ENCODE data around the gene CPXM2.

The CPXM2 gene

DNA sequence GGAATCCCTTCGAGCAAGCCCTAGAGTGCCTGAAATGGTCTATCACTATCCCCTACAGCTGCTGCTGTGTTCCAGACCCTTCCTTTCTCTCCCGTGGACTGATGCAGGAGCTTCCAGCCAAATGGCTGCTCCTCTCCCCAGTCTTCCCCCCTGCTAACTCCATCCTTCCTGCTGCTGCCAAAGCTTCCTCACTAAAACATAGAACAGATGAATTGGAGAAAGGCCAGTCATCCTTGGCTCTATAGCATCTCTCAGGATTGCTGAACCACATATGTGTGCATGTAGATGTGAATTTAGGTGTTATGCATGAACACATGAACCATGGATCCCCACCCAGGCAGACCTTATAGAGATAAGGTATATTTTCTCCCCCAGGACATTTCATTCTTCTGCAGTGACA is 164.8 kb downstream of the CPXM2 start:
- H3K4me3 ChIP-seq (ENCODE audit: low read length), result no peak overlapping the region
- no peak for DNase-seq (ENCODE audit: low read depth, low spot score)

DNA sequence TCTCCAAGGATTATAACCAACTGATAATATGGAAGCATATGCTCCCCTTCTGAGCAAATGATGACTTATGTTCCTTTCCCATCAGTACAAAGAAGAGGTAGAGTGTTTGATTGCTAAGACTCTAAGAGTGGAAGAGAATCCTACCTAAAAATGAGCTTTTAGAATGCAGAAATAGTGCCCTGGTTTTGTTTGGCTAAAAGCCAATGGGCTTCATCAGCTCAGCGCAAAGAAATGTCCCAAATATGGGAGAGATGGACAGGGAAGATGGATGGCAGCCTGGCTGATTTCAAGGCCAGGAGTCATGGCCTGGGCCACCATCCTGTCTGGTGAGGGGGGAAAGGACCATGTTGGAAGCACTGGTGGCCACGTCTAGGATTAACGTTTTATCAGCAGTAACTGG is 165.2 kb downstream of the CPXM2 start:
- DNase-seq (ENCODE audit: low read depth, low spot score), result no peak

DNA sequence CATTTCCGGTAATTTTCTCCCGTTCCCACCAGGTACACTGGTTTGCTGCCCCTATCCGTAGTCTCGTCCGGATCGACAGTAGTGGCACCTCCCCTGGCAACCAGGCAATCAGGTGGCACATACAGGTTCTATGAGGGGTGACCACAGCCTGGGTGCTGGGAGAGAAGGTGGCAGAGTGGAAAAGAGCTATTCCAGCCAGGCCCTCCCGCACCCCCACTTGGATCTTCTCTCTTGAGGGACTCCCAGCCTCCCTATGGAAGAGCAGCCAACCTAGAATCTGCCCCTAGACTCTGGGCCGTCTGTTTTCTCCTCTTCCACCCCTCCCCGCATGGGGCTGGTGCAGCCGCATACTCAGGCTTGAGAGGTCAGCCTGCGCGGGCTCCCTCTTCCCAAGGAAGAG is 166.9 kb downstream of the CPXM2 start:
- H3K4me3 ChIP-seq (ENCODE audit: low read length), result no peak overlapping the region
- no peak for DNase-seq (ENCODE audit: low read depth, low spot score)

More for the DNA sequence above, 165.2 kb downstream of the CPXM2 start:
- H3K4me3 ChIP-seq (ENCODE audit: low read length), result no peak overlapping the region

DNA sequence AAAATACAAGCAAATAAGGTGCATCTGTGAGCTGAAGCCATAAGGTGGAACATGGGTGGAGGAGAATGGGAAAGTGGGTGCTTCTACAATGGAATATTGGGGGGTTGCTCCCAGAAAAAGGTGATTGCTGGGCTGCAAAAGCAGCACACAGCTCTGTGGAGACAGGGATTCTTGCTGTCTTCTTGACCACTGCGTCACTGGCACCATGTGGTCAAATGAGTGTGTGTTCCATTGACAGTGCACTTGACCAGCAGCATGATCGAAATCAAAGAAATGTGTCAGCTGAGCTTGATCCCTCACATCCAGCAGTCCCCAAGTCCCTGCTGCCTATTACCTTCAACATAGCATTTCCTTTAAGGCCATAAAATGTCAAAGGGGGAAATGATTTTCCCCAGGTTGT is 169.3 kb downstream of the CPXM2 start:
- H3K4me3 ChIP-seq (ENCODE audit: low read length), result no peak overlapping the region
- no peak for DNase-seq (ENCODE audit: low read depth, low spot score)

DNA sequence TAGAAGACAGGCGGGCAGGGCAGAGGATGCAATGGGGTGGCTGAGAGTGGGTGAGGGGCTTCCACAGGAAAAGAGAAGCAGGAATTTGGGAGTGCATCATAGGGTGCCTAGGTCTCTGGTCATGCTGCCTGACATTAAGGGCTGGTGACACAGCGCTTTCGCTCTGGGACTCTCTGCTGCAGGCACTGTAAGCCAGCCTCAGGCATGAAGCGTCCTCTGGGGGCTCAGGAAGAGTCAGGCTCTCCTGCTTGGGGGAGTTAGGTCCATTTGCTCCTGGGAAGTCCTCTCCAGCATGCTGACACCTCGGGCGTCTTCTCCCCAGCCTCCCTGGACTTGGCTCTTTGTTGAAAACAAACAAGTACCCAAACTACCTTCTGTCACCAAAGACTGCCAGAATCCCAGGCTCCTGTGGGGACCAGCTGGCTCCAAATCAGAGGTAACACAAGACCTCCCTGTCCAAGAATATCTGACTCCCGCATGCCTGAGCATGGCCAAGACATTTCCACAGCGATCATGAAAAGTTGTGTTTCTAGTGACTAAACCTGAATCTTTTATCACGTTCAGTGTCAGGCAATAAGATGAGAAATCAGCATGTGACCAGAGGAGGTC is 170.1 kb downstream of the CPXM2 start:
- H3K4me3 ChIP-seq (ENCODE audit: low read length), result no peak overlapping the region
- DNase-seq (ENCODE audit: low read depth, low spot score), result no peak

DNA sequence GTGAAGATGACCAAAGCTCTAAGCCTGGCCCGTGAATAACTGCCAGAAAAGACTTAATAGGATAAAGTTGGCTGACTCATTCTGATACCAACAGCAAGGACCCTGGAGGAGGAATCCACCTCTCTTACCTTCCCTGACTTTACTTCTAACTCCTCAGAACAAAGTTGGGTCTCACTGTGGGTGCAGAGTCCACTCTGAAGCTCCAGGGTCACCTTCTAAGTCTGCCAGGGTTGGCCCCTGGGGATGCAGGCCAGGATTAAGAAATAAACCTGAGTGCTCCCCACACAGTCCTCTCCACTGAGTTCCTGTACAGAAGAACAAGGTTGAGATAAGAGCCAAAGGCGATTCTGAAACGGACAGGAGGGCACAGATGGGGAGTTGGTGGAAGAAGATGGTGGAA is 171.1 kb downstream of the CPXM2 start:
- no peak overlapping the region for H3K4me3 ChIP-seq (ENCODE audit: low read length)
- no peak for DNase-seq (ENCODE audit: low read depth, low spot score)

DNA sequence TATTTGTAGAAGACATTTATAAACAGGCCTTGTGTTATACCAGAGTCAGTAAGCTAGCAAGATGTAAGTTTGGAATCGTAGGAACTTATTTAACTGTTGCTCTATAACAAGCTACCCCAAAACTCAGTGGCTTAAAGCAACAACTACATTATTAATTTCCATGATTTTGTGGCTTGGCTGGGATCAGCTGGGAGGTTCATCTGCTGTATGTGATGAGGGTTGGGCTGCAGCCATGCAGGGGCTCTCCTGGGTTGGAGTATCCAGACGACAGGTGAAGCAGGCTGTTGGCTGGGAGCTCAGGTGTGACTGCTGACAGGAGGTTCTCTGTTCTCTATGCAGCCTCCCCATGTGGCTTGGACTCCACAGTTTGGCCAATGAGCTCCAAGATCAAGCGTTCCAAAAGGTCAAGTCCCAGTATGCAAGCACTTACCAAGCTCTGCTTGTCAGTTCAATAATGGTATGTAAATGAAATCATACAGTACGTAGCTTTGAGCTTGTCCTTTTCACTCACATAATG is 173.0 kb downstream of the CPXM2 start:
- DNase-seq (ENCODE audit: low read depth, low spot score), result no peak
- no peak overlapping the region for H3K4me3 ChIP-seq (ENCODE audit: low read length)

DNA sequence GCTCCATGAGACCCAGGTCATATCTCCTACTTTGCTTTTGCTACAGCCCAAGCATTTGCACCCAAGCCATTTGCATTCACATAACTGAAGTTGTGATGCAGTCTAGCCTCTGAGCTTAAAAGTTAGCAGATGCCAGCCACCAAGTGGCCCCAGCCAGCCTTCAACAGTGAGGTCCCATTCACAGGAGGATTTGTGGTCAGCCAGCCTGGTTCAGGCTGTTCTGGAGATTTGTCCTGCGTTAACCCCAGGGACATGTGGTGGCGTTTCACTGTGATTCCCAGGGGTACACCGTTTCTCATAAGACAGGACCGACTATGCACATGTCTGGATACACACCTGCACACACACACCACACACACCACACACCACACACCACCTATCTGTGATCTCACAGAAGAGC is 174.3 kb downstream of the CPXM2 start:
- H3K4me3 ChIP-seq (ENCODE audit: low read length), result no peak overlapping the region
- DNase-seq (ENCODE audit: low read depth, low spot score), result no peak

DNA sequence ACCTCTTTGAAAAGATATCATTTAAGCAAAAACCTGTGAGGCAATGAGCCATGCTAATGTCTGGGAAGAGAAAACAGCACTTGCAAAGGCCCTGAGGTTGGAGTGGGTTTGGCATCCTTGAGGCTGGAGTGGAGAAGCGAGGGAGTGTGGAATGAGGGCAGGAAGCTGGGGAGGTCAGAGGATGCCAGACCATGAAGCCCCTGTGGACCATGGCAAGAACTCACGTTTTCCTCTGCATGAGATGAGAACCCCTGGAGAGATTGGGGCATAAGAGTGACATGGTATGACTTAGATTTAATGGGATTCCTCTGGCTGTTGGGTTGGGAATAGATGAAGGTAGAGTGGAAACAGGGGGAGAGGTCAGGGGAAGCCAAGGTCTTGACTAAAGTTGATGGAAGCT is 176.1 kb downstream of the CPXM2 start:
- no peak for DNase-seq (ENCODE audit: low read depth, low spot score)
- no peak overlapping the region for H3K4me3 ChIP-seq (ENCODE audit: low read length)

DNA sequence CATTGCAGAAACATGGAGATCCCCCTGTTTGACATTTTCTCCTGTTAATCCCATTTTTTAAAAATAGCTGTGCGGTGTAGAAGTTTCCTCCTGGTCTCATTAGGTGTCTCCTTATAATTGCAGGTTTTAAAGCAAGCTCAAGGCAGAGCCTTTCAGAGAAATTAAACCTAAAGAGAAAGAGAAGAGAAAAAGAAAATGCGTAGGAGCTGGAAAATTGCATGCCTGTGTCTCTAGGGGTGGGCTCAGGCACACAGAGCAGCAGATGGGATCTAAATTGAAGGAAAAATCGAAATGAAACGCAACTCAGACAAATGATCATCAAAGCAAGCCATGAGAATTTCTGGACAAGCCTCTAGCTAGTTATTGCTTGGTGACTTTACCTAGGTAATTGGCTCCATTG is 185.4 kb downstream of the CPXM2 start:
- no peak overlapping the region for H3K4me3 ChIP-seq (ENCODE audit: low read length)
- DNase-seq (ENCODE audit: low read depth, low spot score), result no peak

DNA sequence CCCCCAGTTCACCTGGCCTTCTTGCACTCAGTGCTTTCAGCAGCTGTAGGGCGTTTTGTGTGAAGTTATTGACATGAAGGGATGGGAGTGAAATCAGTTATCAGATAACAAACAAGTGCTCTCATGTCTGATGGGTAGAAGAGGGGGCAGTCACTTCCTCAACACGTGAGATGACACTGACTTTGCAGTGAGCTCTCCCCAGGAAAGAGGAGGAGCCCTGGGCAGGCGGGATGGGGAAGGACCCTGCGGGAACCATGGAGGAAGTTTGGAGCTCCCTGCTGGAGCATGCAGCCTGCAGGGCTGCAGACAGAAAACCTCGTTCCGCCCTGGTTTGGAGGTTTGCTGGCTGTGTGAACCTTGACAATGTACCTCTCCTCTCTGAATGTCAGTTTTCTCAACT is 186.8 kb downstream of the CPXM2 start:
- H3K4me3 ChIP-seq (ENCODE audit: low read length), result no peak overlapping the region
- DNase-seq (ENCODE audit: low read depth, low spot score), result no peak

DNA sequence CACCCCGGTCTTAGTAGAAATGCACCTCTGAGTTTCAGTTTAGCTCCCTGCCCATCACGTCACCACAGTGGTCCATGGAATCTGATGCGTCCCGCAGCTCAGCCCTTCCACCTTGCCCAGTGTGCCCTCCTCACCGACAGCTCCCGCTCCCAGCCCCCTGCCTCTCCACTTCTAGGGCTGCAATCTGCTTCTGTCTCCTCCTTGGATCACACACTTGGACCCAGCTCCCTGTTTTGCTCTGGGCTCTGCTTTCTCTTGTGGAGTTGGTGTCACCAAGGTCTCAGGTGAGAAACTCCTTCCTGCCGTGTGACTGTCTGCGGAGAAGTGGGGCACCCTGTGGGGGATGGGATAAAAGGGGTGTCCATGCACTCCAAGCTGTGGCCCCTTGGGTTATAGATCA is 187.5 kb downstream of the CPXM2 start:
- no peak for DNase-seq (ENCODE audit: low read depth, low spot score)
- no peak overlapping the region for H3K4me3 ChIP-seq (ENCODE audit: low read length)

DNA sequence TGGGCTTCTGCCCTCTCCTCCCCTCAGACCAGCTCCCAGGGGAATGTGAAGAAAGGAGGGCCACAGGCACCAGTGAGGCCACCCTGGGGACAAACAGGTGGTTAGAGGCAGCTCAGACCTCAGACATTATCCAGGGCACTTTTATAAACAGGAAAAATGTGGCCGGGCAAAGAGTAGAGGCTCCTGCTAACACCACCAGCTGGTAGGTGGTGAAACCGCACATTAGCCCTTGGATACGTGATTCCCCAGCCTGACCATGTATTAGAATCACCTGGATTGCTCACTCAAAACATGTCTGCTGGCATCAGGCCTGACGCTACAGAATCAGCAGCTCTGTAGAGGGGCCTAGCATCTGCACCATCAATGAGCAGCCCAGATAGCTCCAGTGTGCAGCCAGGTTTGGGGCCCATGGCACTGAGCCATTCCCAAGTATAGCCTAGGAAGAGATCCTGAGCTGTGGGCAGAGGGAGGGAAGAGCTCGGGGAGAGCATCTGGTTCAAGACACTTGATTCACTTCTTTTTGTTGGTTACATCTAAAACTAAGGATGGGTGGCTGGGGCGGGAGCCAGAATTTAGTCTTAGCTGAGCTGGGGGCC is 188.3 kb downstream of the CPXM2 start:
- no peak for DNase-seq (ENCODE audit: low read depth, low spot score)
- H3K4me3 ChIP-seq (ENCODE audit: low read length), result no peak overlapping the region
